ENCODE measurements around the gene RAB27B. TPM values are rescaled to one million over a fixed set of nuclear protein-coding genes. Genes with fewer than 3 reads are reported as not detected.

Gene RAB27B
- total and polyA plus RNA-seq, 10 of the 15 experiments (the other 5 are each of a cell fraction or from before 2014, with no cell fraction given), result under 0.01 to 0.03 TPM; not detected in 8

GRCh38 chr18:54881229-54881768 is 53.0 kb downstream of the RAB27B start (continued):
- no peak for TF ChIP-seq PRDM15 (CRISPR knock-in tag; IDR thresholded peaks at IDR 0.05)
- TF ChIP-seq ZSCAN29 (IDR thresholded peaks at IDR 0.05), result no peak
- TF ChIP-seq NR2C2 (IDR thresholded peaks at IDR 0.05; ENCODE audit: borderline replicate concordance, control insufficient read depth, insufficient read length, low read depth), result no peak
- TF ChIP-seq TCF7 (IDR thresholded peaks at IDR 0.05; ENCODE audit: borderline replicate concordance), result no peak
- TF ChIP-seq SKIL (IDR thresholded peaks at IDR 0.05; ENCODE audit: low read depth, poor library complexity, severe bottlenecking), result no peak
- no peak for TF ChIP-seq NR2F1 (conservative IDR thresholded peaks at IDR 0.05)

- H3K27ac ChIP-seq (ENCODE audit: control insufficient read depth, insufficient read depth), result no peak overlapping the region
- no peak for FAIRE-seq
- no peak overlapping the region for H3K4me2 ChIP-seq (ENCODE audit: control insufficient read depth, insufficient read depth)
- H3K4me1 ChIP-seq (ENCODE audit: control insufficient read depth, insufficient read depth, low read length), result no peaks in the 10 kb centered on the region
- TF ChIP-seq ZSCAN29 (IDR thresholded peaks at IDR 0.05) (no peak), ZNF622 (IDR thresholded peaks at IDR 0.05) (no peak), SMARCA5 (IDR thresholded peaks at IDR 0.05) (no peak), EED (IDR thresholded peaks at IDR 0.05; ENCODE audit: low read depth) (no peak), HDGF (IDR thresholded peaks at IDR 0.05) (no peak), MLLT1 (IDR thresholded peaks at IDR 0.05) (no peak), MEF2B (IDR thresholded peaks at IDR 0.05; ENCODE audit: partially characterized antibody, poor library complexity, severe bottlenecking) (no peak), ZZZ3 (IDR thresholded peaks at IDR 0.05; ENCODE audit: control insufficient read depth, insufficient read length, low read depth) (no peak), HCFC1 (IDR thresholded peaks at IDR 0.05; ENCODE audit: low read length) (no peak)
- H3K4me3 ChIP-seq, result no peak overlapping the region
- no peak for DNase-seq (ENCODE audit: low read depth, low spot score)
- no peak overlapping the region for H2AFZ ChIP-seq (ENCODE audit: control insufficient read depth, low read depth, low read length)
- CTCF ChIA-PET, result no interaction called here
- no peaks in the 10 kb centered on the region for H3K36me3 ChIP-seq (ENCODE audit: control insufficient read depth in 2 of 2, insufficient read depth in 2 of 2, low read length in 1 of 2)
- SMC1A ChIA-PET (ENCODE audit: uncharacterized antibody, unreplicated experiment), result no interaction called here
- no peak overlapping the region for H3K9ac ChIP-seq (ENCODE audit: control insufficient read depth, insufficient read depth, low read length)
- in situ Hi-C loops (cut with MboI), result no loop called here
- no peaks in the 10 kb centered on the region for H3K9me3 ChIP-seq (replicated peaks; ENCODE audit: control insufficient read depth, insufficient read depth, low read length)
- H3K79me2 ChIP-seq (ENCODE audit: control insufficient read depth, insufficient read depth, low read length), result no peaks in the 10 kb centered on the region
- H4K20me1 ChIP-seq (ENCODE audit: control insufficient read depth, insufficient read depth), result no peaks in the 10 kb centered on the region
- BruUV-seq (replicated peaks), result no TSS peak
- ATAC-seq, result no peak
- H3K27me3 ChIP-seq (replicated peaks in 1 of 2; ENCODE audit: control insufficient read depth in 2 of 2, insufficient read depth in 2 of 2, low read length in 1 of 2), result no peaks in the 10 kb centered on the region
- POLR2A ChIA-PET, result no interaction called here
- WGBS (ENCODE audit: insufficient coverage, insufficient replicate concordance, low lambda C conversion rate, missing lambda C conversion rate), result 26% methylated on average over 4 of the region's 4 CpGs
- intact Hi-C loops (cut with micrococcal nuclease; ENCODE audit: unreplicated experiment), result no loop called here
- RAD21 ChIA-PET (ENCODE audit: unreplicated experiment), result no interaction called here
Observed at GRCh38 chr18:54882318-54882717, 54.0 kb downstream of the RAB27B start.
